Stimulated activated CD8-positive, alpha-beta memory T cell treated with anti-CD3 and anti-CD28 coated beads, Interleukin-4, amount 100 ng/mL, for 24 hours (primary cell): ENCODE results near the gene NUP153.

Source experiments
- DNase-seq: peaks from one replicate; pipeline ENCODE4 v3.0.0-alpha.2; 2020; ENCODE audit warnings: low read depth

The NUP153 gene

GRCh38 chr6:17656644-17657043 is 50.1 kb downstream of the NUP153 start:
- no peak for DNase-seq

GRCh38 chr6:17656092-17656491 is 50.6 kb downstream of the NUP153 start:
- DNase-seq, result no peak

- no peak for DNase-seq
Observed at GRCh38 chr6:17653198-17653882, 53.4 kb downstream of the NUP153 start.

GRCh38 chr6:17650656-17651309 is 55.9 kb downstream of the NUP153 start:
- DNase-seq, result no peak

- no peak for DNase-seq
Observed at GRCh38 chr6:17648745-17649144, 58.0 kb downstream of the NUP153 start.

GRCh38 chr6:17640477-17640917 is 66.2 kb downstream of the NUP153 start:
- no peak for DNase-seq

GRCh38 chr6:17638212-17638715 is 68.5 kb downstream of the NUP153 start:
- DNase-seq, result no peak

- DNase-seq, result no peak
Observed at GRCh38 chr6:17635568-17635967, 71.2 kb downstream of the NUP153 start.

GRCh38 chr6:17633465-17634188 is 73.1 kb downstream of the NUP153 start:
- DNase-seq, result no peak

- DNase-seq, result no peak
Observed at GRCh38 chr6:17632934-17633333, 73.8 kb downstream of the NUP153 start.

- DNase-seq, result no peak
Observed at GRCh38 chr6:17630511-17631073, 76.1 kb downstream of the NUP153 start.

GRCh38 chr6:17629824-17630510 is 76.8 kb downstream of the NUP153 start:
- DNase-seq, result no peak

- DNase-seq, result no peak
Observed at GRCh38 chr6:17628873-17629272, 77.9 kb downstream of the NUP153 start.

- DNase-seq, result no peak
Observed at GRCh38 chr6:17624396-17624795, 82.3 kb downstream of the NUP153 start.

- no peak for DNase-seq
Observed at GRCh38 chr6:17622144-17622543, 84.6 kb downstream of the NUP153 start.

- DNase-seq, result no peak
Observed at GRCh38 chr6:17621003-17621402, 85.7 kb downstream of the NUP153 start.

- DNase-seq, result no peak
Observed at GRCh38 chr6:17615794-17616193, 90.9 kb downstream of the NUP153 start.

- DNase-seq, result no peak
Observed at GRCh38 chr6:17612048-17612447, 94.7 kb downstream of the NUP153 start.

GRCh38 chr6:17610835-17611234 is 95.9 kb downstream of the NUP153 start:
- no peak for DNase-seq

GRCh38 chr6:17606606-17607005 is 100.1 kb downstream of the NUP153 start:
- no peak for DNase-seq

- DNase-seq, result no peak
Observed at GRCh38 chr6:17602888-17603287, 103.8 kb downstream of the NUP153 start.

GRCh38 chr6:17601386-17601703 is 105.4 kb downstream of the NUP153 start:
- DNase-seq, result no peak
